ENCODE results near the gene MCL1. TPM values are rescaled to one million over a fixed set of nuclear protein-coding genes. Genes with fewer than 3 reads are reported as not detected.
"Not testable (repeated sequence)": the region's sequence is repeated elsewhere in the genome, so short reads cannot be mapped to it uniquely, and the experiment has no call there.

The MCL1 gene
- total RNA-seq (2014; rRNA removed; shearing (Covaris generic)), result 237 and 264 TPM in 2 replicates
- polyA plus RNA-seq (2015; cell fraction: cytosol; rRNA removed), result 331 and 404 TPM in 2 replicates
- 739 and 762 TPM in 2 replicates for polyA plus RNA-seq (2015; cell fraction: nucleus; rRNA removed)

GRCh38 chr1:150579110-150579944 lies at the start of gene MCL1:
Gene MCL1 (minus strand): TSS chr1:150579610. CDS start chr1:150579530, 80 bp downstream.
- DNase-seq (ENCODE audit: low read depth), result peak; percentile 97

- DNase-seq (ENCODE audit: low read depth), result no peak
Observed at GRCh38 chr1:150628766-150629114, 49.3 kb upstream of the MCL1 start.

DNA sequence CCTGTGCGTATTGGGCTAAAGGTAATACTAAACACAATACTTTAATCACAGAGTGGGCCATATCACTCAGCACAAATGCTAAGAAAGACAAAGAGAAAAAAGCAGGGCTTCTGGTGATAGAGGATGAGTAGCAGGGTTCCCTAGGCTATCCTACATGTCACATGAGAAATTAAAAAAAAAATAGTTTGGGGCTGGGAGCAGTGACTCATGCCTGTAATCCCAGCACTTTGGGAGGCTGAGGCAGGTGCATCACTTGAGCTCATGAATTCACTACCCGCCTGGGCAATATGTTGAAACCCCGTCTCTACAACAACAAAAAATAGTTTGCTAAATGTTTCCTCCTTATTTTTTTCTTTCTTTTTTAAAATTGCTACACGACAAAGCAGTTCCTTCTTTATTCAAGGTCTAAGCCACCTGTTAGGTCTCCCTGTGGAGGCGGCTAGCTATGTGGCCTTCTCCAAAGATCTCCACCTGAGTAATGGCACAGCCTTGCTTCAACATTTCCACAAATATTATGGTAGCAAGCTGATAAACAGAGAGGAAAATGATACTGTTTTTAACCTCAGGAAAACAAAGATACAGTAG lies 48.5 kb upstream of the MCL1 start:
- no peak for DNase-seq (ENCODE audit: low read depth)

- no peak for DNase-seq (ENCODE audit: low read depth)
Observed at GRCh38 chr1:150626150-150626549, 46.7 kb upstream of the MCL1 start.

DNA sequence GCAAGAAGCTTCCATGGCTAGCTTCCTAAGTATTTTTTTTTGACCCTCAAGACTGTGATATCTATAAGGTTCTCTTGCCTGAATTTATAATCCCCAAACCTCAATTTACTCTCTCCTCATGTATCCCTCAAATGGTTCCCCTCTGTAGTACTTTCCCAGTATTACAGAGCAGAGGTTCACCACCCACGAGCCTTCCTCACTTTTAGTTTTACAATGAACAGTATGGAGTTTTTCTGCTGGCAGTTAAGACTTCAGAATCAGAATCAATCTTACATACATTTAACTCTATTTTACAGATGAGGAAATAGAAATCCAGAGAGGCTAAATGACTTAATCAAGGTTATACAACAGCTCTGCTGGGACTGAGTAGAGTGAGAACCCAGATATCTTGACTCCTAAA lies 45.1 kb upstream of the MCL1 start:
- DNase-seq (ENCODE audit: low read depth), result not testable (repeated sequence)

GRCh38 chr1:150624134-150624533 lies 44.7 kb upstream of the MCL1 start:
- not testable (repeated sequence) for DNase-seq (ENCODE audit: low read depth)

- no peak for DNase-seq (ENCODE audit: low read depth)
Observed at GRCh38 chr1:150622303-150622975, 43.0 kb upstream of the MCL1 start.

- no peak for DNase-seq (ENCODE audit: low read depth)
Observed at GRCh38 chr1:150621497-150622302, 42.3 kb upstream of the MCL1 start.

DNA sequence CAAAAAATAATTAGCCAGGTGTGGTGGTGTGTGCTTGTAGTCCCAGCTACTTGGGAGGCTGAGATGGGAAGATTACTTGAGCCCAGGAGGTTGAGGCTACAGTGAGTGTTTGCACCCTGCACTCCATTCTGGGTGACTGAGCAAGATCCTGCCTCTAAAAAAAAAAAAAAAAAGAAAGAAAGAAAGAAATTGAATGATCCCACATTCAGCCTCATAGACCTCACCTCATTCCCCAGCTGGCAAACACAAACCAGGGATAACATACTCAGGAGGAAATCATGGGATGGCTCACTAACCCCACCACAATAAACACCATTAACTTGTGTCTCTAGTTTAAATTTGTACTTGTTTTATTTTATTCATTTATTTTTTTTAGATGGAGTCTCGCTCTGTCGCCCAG lies 41.5 kb upstream of the MCL1 start:
- DNase-seq (ENCODE audit: low read depth), result no peak

DNA sequence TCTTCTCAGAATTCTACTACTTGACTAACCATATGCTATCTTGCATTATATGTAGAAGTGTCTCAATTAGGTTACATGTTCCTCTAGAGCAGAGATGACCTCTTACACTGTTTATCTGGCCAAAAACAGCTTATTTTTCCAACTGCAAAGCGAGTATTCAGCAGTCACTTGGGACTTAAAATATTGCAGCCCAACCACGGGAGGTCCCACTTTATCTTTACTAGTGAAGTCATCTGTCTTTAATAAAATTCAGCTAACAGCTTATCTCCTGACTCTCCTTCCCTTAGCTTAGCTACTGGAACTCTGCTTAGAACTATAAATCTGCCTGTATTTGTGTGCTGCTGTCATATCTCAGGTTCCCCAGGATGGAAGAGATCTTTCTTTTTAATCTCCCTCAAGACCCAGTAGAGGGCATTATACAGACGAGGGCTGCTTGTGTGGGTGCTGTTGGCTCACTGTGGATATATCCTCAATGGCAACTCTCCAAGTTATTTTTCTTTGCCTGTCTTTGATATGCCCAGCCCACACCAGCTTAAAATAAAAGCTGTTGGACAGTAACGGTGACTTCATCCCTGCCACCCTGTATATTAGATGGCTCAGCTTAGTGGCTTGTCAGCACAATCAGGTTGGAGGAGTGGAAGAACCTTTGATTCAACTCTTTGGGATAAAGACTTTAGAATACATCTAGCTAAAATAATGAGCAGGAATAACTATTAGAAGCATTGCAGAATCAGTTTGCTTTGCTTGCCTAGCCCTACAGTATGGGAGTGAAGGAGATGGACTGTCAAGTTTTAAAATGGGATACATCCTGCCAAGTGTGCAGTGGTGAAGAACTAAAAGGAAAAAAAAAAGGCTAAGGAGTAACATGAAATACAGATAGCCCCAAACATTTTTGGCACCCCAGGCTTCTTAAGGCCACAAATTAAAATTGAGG lies 40.4 kb upstream of the MCL1 start:
- DNase-seq (ENCODE audit: low read depth), result peak; percentile 96

- peak; percentile 67 for DNase-seq (ENCODE audit: low read depth)
Observed at GRCh38 chr1:150615346-150616201, 36.2 kb upstream of the MCL1 start.

GRCh38 chr1:150613061-150613920 lies 33.9 kb upstream of the MCL1 start:
- peak; percentile 97 for DNase-seq (ENCODE audit: low read depth)

- DNase-seq (ENCODE audit: low read depth), result no peak
Observed at GRCh38 chr1:150612014-150612345, 32.6 kb upstream of the MCL1 start.

- DNase-seq (ENCODE audit: low read depth), result no peak
Observed at GRCh38 chr1:150610576-150610975, 31.2 kb upstream of the MCL1 start.

GRCh38 chr1:150609732-150610131 lies 30.3 kb upstream of the MCL1 start:
- no peak for DNase-seq (ENCODE audit: low read depth)

DNA sequence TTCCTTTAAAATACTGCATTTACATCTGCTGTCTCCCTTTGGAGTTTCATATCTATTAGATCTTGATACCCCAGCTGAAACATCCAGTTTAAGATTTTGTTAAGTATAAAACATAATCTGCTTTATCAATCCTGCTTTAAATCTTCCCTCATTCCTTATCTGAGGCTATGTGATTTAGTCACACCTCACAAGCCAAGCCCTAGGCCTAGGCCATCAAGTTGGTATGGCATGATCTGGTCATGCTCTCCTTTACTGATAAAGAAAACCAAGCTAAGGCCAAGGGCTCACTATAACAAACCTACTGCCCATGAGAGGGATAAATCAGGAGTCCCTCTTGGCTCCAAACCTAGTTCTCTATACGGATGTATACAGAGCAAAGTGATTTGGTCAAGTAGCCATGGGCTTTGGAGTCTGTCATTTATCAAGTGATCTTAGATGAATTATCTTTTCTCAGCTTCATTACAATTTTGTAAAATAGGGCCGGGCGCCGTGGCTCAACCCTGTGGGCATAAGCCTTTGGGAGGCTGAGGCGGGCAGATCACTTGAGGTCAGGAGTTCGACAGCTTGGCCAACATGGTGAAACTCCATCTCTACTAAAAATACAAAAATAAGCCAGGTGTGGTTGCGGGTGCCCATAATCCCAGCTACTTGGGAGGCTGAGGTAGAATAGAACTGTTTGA lies 27.2 kb upstream of the MCL1 start:
- no peak for DNase-seq (ENCODE audit: low read depth)

- DNase-seq (ENCODE audit: low read depth), result not testable (repeated sequence)
Observed at GRCh38 chr1:150605451-150605731, 26.0 kb upstream of the MCL1 start.

DNA sequence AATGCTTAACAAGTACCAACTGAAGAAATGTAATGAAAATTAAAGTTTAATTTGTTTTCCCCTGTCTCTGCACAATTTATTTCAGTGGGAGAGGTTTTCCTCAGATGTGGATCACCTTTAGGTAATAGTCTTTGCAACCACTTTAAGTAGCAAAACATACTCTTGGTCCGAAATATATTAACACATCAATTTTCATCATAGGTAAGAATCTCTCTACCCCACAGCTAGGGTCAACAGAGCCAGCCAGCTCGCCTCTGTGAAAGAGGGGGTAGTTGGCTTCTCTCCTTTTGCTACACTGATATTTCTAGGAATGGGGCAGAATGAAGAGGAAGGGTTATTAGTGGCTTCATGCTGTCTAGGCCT lies 24.8 kb upstream of the MCL1 start:
- no peak for DNase-seq (ENCODE audit: low read depth)

All from HT1080 (cell line).